Upper lobe of left lung (tissue), 6 donors: Measurements from ENCODE around the gene ERP29. TPM values are rescaled to one million over a fixed set of nuclear protein-coding genes. Genes with fewer than 3 reads are reported as not detected.

ENCODE experiments used
- ATAC-seq, 2 donors: fragments of 200-7000 bp; cut with Tn5 transposase; one replicate each; pipeline ENCODE4 v1.9.1; 2022; ENCODE audit warnings: mild to moderate bottlenecking in 2 of 2, moderate library complexity in 2 of 2; ENCODE audit not compliant: low FRiP score in 2 of 2
- DNase-seq, 2 donors: peaks; one replicate each; pipeline ENCODE4 v3.0.0-alpha.2; 2019 to 2020
- H3K27ac ChIP-seq, 4 donors: fragments of 200-600 bp; sonication (generic); one replicate each; pipeline ENCODE4 v1.5.1; 2016 to 2019
- H3K27me3 ChIP-seq, 4 donors: fragments of 200-600 bp; sonication (generic); one replicate each; pipeline ENCODE4 v1.5.1; 2017 to 2019
- H3K36me3 ChIP-seq, 4 donors: fragments of 200-600 bp; sonication (generic); one replicate each; pipeline ENCODE4 v1.5.1; 2016 to 2019
- H3K4me1 ChIP-seq, 4 donors: fragments of 200-600 bp; sonication (generic); one replicate each; pipeline ENCODE4 v1.5.1; 2018 to 2019
- H3K4me3 ChIP-seq, 4 donors: fragments of 200-600 bp; sonication (generic); one replicate each; pipeline ENCODE4 v1.5.1; 2017 to 2019; ENCODE audit warnings: mild to moderate bottlenecking in 2 of 4, moderate library complexity in 1 of 4
- H3K9me3 ChIP-seq, 4 donors: fragments of 200-600 bp; sonication (generic); one replicate each; pipeline ENCODE4 v1.5.1; 2018 to 2019
- EP300 ChIP-seq, 4 donors: sonication (generic); formaldehyde crosslinking; IDR thresholded peaks; one replicate each; pipeline ENCODE4 v1.5.1; 2017; ENCODE audit warnings: antibody characterized with exemption in 4 of 4, control low read depth in 2 of 4
- POLR2A ChIP-seq, 4 donors: fragments of 450-650 bp; IDR thresholded peaks; one replicate each; pipeline ENCODE4 v1.5.1; 2016 to 2017; ENCODE audit warnings: antibody characterized with exemption in 4 of 4, mild to moderate bottlenecking in 2 of 4
- POLR2AphosphoS5 ChIP-seq, 2 donors: sonication (generic); formaldehyde crosslinking; IDR thresholded peaks; one replicate each; pipeline ENCODE4 v1.5.1; 2017; ENCODE audit warnings: antibody characterized with exemption in 2 of 2
- whole genome bisulfite sequencing, 2 donors: methylation state at CpG; one replicate each; pipeline ENCODE4 v1.1.5; 2017 to 2018; 5-methylcytosine and 5-hydroxymethylcytosine counted together
- total RNA-seq, 6 donors: library from RNA; depleted of rRNA in 4 of 6; stranded (reverse); fragments of >200 nt in 4 of 6; gene quantifications; one replicate each; pipeline versions ENCODE4 v1.1.0 to v1.2.1, GENCODE V29; 2016 to 2021
- TF ChIP-seq, protein P1 (sequence below), 6 experiments: fragments of 450-650 bp in 4 of 6; fragments of 200-600 bp in 2 of 6; sonication (generic) in 2 of 6; IDR thresholded peaks; one replicate each; pipeline ENCODE4 v1.5.1; 2016 to 2019; ENCODE audit warnings: antibody characterized with exemption in 6 of 6
- donor health status: DM: no; HTN: no; CAD: no; lungs with moderate emphysema.
- donor health status: DM: no; HTN: yes; CAD: no; lungs with severe emphysema.

ERP29 gene
- total RNA-seq, 6 donors from 2014 or later: 32.5 to 149 (median 72.2) TPM

GRCh38 chr12:111984820-111985219, 28.4 kb upstream of the ERP29 start:
- no peak for DNase-seq

DNA sequence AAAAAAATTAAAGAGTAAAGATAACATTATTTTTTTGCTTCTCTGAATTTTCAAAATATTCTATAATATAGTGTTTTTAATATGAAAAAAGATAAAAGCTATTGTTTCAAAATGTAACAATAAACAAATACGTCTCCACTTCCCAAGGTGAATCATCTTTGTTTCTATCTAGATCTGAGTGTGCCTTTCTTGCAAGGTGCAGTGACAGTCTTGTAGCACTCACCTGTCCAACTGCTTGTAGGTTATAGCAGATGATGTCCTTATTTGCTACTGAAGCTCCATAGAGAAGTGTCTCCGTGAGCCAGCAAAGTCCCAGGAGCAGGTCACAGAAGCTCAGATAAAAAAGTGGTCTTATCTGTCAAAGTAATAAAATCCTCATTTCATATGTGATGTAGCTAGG, 21.7 kb upstream of the ERP29 start:
- Histone ChIP-seq H3K4me1 (peaks cover 7 to 12% (median 9%) of the 10 kb centered on the region in 4 donors), H3K36me3 (peaks cover 0 to 5% (median 0%) of the 10 kb centered on the region in 4 donors), H3K27me3 (no peaks in the 10 kb centered on the region), H3K9me3 (no peaks in the 10 kb centered on the region), H3K27ac (no peak overlapping the region), H3K4me3 (no peak overlapping the region)
- WGBS, 2 donors: 80 to 85% methylated on average over 2 of the region's 2 CpGs
- ATAC-seq (no peak), DNase-seq (no peak)
- no peak for TF ChIP-seq EP300 (IDR thresholded peaks at IDR 0.05)
- TF ChIP-seq, protein P1, sequence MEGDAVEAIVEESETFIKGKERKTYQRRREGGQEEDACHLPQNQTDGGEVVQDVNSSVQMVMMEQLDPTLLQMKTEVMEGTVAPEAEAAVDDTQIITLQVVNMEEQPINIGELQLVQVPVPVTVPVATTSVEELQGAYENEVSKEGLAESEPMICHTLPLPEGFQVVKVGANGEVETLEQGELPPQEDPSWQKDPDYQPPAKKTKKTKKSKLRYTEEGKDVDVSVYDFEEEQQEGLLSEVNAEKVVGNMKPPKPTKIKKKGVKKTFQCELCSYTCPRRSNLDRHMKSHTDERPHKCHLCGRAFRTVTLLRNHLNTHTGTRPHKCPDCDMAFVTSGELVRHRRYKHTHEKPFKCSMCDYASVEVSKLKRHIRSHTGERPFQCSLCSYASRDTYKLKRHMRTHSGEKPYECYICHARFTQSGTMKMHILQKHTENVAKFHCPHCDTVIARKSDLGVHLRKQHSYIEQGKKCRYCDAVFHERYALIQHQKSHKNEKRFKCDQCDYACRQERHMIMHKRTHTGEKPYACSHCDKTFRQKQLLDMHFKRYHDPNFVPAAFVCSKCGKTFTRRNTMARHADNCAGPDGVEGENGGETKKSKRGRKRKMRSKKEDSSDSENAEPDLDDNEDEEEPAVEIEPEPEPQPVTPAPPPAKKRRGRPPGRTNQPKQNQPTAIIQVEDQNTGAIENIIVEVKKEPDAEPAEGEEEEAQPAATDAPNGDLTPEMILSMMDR (IDR thresholded peaks at IDR 0.05): no peak

More at GRCh38 chr12:111984820-111985219, 28.4 kb upstream of the ERP29 start:
- no peak overlapping the region for H3K4me3 ChIP-seq
- 81 to 85% methylated on average over 2 of the region's 2 CpGs for WGBS, 2 donors
- H3K27ac ChIP-seq: no peak overlapping the region
- no peaks in the 10 kb centered on the region for H3K27me3 ChIP-seq
- no peaks in the 10 kb centered on the region for H3K4me1 ChIP-seq
- H3K9me3 ChIP-seq: no peaks in the 10 kb centered on the region
- peaks cover 0 to 5% (median 0%) of the 10 kb centered on the region in 4 donors for H3K36me3 ChIP-seq
- TF ChIP-seq POLR2AphosphoS5 (IDR thresholded peaks at IDR 0.05) (no peak), POLR2A (IDR thresholded peaks at IDR 0.05) (no peak), EP300 (IDR thresholded peaks at IDR 0.05) (no peak)
- TF ChIP-seq, protein P1 (IDR thresholded peaks at IDR 0.05): no peak
- no peak for ATAC-seq

- no peak for TF ChIP-seq EP300 (IDR thresholded peaks at IDR 0.05)
- TF ChIP-seq, protein P1 (IDR thresholded peaks at IDR 0.05): no peak
- no peak for TF ChIP-seq POLR2A (IDR thresholded peaks at IDR 0.05)
- Histone ChIP-seq H3K36me3 (peaks cover 0 to 5% (median 0%) of the 10 kb centered on the region in 4 donors), H3K27ac (no peak overlapping the region), H3K4me3 (no peak overlapping the region), H3K4me1 (peaks cover 7 to 12% (median 9%) of the 10 kb centered on the region in 4 donors), H3K9me3 (no peaks in the 10 kb centered on the region), H3K27me3 (no peaks in the 10 kb centered on the region)
- ATAC-seq (no peak), DNase-seq (no peak)
- 95 to 99% methylated on average over 4 of the region's 4 CpGs for WGBS, 2 donors
Observed at GRCh38 chr12:111991946-111992345, 21.3 kb upstream of the ERP29 start.

DNA sequence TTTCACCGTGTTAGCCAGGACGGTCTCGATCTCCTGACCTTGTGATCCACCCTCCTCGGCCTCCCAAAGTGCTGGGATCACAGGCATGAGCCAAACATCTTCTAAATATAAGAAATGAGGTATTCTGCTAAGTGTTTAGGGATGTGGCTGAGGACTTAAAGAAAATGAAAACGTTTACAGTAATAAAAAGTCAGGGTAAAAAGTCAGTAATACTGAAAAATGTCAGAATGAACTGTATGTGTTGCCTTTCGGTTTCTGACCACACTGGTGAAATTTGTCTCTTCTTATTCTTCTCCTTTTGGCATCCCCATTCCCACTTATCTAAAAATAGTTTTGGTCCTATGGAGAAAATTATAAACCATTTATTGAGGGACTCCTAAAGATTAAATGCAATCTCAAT, 20.8 kb upstream of the ERP29 start:
- H3K27me3 ChIP-seq: no peaks in the 10 kb centered on the region
- peaks cover 0 to 5% (median 0%) of the 10 kb centered on the region in 4 donors for H3K36me3 ChIP-seq
- TF ChIP-seq, protein P1 (IDR thresholded peaks at IDR 0.05): no peak
- TF ChIP-seq POLR2A (IDR thresholded peaks at IDR 0.05) (no peak), EP300 (IDR thresholded peaks at IDR 0.05) (no peak), POLR2AphosphoS5 (IDR thresholded peaks at IDR 0.05) (no peak)
- 83 to 88% methylated on average over 6 of the region's 6 CpGs for WGBS, 2 donors
- peaks cover 7 to 12% (median 9%) of the 10 kb centered on the region in 4 donors for H3K4me1 ChIP-seq
- H3K27ac ChIP-seq: no peak overlapping the region
- H3K9me3 ChIP-seq: no peaks in the 10 kb centered on the region
- DNase-seq: no peak
- no peak for ATAC-seq
- no peak overlapping the region for H3K4me3 ChIP-seq
